ENCODE results near the gene ALCAM.

ALCAM gene

GRCh38 chr3:105431200-105431599 is 64.5 kb downstream of the ALCAM start:
- ATAC-seq: no peak

DNA sequence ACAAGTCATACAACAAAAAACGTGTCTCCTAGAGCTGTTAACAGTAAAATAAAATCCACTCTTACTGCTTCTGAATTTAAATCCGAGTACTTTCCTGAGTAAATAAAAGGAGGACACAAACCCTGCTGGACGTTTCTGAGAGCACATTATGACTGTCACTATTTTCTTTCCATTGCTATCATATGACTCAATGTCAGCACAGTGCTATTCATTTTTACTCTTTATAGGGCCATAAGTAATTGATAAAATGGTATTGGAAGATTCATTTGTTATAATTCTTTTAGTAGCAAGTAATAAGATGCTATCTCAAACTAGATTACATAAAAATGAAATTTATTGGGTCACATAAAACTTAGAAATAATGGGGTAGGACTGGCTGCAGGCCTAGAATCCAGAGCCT is 68.6 kb downstream of the ALCAM start:
- ATAC-seq: no peak

DNA sequence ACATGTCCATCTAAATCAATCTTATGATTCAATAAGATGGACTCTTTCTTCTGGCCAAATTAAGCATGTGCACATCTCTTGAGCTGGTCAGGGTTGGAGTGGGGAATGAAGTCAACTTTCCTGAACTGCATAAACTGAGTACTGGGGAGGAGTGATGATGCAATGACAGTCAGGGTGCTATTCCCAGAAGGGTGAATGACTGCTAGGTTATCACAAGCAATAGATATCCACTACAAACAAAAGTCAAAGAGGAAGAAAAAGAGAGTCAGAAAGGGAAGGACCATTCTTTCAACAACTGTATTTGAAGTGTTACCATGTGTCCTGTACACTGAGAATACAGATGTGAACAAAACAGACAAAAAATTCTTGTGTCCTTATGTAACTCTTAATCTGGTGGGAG is 70.0 kb downstream of the ALCAM start:
- ATAC-seq: no peak

GRCh38 chr3:105440113-105440512 is 73.4 kb downstream of the ALCAM start:
- ATAC-seq: no peak

- no peak for ATAC-seq
Observed at GRCh38 chr3:105444725-105445124, 78.0 kb downstream of the ALCAM start.

GRCh38 chr3:105448338-105448982 is 81.8 kb downstream of the ALCAM start:
- no peak for ATAC-seq

DNA sequence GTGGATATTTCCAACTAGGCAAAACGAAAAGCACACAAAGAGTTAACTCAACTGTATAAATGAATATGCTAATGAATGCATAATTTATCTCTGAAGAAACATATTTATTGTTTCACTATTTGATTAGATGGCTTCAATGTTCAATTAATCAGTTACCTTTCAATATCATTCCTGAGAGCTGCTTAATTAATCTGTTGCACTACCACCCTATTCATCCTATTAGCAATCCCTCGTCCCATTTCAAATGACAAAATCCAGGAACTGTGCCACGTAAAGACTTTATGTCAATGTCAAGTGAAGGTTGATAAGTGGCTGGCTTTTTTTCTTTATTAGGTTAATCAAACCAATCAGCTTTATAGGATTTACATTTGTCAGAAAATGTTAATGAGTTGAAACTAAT is 82.7 kb downstream of the ALCAM start:
- ATAC-seq: no peak

- ATAC-seq: no peak
Observed at GRCh38 chr3:105456017-105456416, 89.3 kb downstream of the ALCAM start.

GRCh38 chr3:105458518-105459215 is 92.0 kb downstream of the ALCAM start:
- no peak for ATAC-seq

GRCh38 chr3:105459566-105460290 is 93.0 kb downstream of the ALCAM start:
- ATAC-seq: no peak

- no peak for ATAC-seq
Observed at GRCh38 chr3:105463620-105464019, 96.9 kb downstream of the ALCAM start.

DNA sequence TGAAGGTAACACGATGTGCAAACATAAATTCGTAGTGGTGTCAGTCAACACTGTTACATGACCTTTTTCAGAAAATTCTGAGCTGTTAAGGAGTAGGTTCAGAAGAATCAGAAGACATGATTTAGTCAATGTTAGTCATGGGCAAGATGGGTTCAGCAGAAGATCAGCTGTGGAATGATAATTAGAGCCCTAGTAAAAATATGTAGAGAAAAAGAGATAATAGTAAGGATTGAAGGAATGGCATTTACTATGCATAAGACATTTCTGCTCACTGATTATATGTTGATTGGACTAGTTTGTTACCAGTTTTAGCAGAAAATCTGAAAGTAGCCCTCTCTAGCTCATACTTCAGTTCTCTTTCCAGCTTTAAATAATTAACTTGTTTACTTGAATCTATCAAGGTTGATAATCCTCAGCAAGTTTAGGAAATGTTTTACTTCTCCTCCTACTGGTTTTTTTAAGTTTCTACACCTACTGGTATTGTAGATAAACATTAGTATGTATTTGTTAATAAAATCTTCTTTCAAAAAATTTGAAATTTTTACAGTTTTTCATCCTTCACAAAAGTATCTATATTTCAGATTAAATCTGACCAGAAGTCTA is 98.6 kb downstream of the ALCAM start:
- ATAC-seq: no peak

DNA sequence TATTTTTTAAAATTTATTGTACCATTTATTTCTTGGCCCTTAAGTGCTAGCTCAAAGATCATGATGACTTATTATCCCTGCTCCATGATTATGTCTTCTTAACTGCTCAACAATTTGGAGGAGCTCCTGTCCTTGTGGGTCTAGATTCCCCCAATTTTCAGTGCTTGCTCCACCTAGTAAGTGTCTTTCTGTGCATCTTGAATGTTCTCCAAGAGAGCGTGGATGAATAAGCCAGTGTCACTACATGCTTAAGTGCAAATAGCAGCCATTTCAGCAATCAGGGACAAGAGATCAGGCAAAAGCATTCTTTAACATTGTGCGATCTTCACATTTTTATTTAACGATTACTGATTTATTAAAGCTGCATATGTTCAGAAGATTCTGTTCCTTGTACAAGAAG is 99.4 kb downstream of the ALCAM start:
- no peak for ATAC-seq

- ATAC-seq: no peak
Observed at GRCh38 chr3:105466495-105467404, 100.0 kb downstream of the ALCAM start.

DNA sequence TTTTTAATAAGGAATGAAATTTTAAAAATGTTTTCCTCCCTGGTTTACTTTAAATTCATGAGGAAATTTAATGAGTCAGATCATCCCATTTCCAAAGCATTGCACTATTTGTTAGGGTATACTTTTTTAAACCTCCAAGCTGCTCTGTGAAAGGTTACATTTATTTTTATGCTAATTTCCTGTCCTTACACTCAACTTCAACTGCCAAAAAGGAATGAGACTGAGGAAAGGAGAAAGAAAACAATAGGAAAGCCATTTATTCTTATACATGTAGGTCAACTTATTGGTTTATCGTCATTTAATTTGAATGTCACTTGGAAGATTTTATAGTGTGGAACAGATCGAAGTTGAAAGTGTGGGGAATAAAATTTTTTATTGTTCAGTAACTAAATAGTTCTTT is 104.1 kb downstream of the ALCAM start:
- ATAC-seq: no peak

- ATAC-seq: no peak
Observed at GRCh38 chr3:105473521-105474223, 107.0 kb downstream of the ALCAM start.

- no peak for ATAC-seq
Observed at GRCh38 chr3:105480768-105481167, 114.1 kb downstream of the ALCAM start.

- ATAC-seq: no peak
Observed at GRCh38 chr3:105483476-105483875, 116.8 kb downstream of the ALCAM start.

GRCh38 chr3:105490045-105490444 is 123.3 kb downstream of the ALCAM start:
- no peak for ATAC-seq

- ATAC-seq: no peak
Observed at GRCh38 chr3:105493305-105493892, 126.7 kb downstream of the ALCAM start.

- no peak for ATAC-seq
Observed at GRCh38 chr3:105495021-105495420, 128.3 kb downstream of the ALCAM start.

All from activated CD4-positive, CD25-positive, alpha-beta regulatory T cell treated with anti-CD3 and anti-CD28 coated beads, Interleukin-2, amount 50 U/mL, for 24 hours (primary cell).